ENCODE data around the gene ABCA8. TPM values are rescaled to one million over a fixed set of nuclear protein-coding genes. Genes with fewer than 3 reads are reported as not detected.

The ABCA8 gene
- total RNA-seq, 1 donor from 2014 or later = 1.5 TPM

DNA sequence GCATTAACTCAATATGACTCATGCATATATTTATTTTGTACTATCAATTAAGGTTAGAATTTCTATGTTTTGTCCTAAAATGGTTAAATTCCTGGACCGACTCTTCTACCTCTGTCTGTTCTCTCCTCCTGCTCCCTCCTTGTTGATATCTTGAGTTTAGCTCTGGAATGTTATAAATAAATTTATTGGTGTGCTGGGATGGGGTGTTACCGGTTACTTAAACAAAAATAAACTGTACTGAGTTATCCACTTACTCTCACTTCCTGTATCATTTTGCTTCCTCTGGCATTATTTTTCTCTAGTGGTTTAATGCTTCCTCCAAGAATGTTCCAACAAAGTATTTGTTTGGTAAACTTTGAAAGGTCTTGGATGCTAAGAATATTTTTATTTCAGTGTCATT lies 120.1 kb downstream of the ABCA8 start:
- Mint-ChIP-seq H3K4me3 (ENCODE audit: unreplicated experiment) (no peak overlapping the region), H3K27me3 (ENCODE audit: low read depth) (no peaks in the 10 kb centered on the region), H3K36me3 (ENCODE audit: low read depth) (no peaks in the 10 kb centered on the region), H3K27ac (ENCODE audit: unreplicated experiment) (no peak overlapping the region), H3K4me1 (ENCODE audit: low read depth) (peaks cover 4% of the 10 kb centered on the region), H3K9me3 (ENCODE audit: low read depth) (peaks cover 3% of the 10 kb centered on the region)
- TF ChIP-seq CTCF (IDR thresholded peaks at IDR 0.05) = no peak
- DNase-seq (ENCODE audit: low spot score) = no peak

DNA sequence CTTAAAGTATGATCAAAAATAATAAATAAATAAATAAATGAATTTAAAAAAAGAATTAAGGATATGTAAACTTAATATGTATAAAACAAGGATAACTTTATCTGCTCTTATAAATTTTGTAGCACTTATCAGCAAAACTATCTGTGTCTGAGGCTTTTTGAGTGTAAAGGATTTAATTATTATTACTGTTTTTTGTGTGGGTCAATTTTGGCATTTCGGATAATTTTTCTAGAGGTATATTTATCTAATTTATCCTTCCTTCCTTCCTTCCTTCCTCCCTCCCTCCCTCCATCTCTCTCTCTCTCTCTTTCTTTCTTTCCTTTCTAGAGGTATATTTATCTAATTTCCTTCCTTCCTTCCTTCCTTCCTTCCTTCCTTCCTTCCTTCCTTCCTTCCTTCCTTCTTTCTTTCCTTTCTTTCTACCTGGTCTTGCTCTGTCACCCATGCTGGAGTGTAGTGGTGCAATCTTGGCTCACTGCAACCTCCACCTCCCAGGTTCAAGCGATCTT lies 120.8 kb downstream of the ABCA8 start:
- no peak for TF ChIP-seq CTCF (IDR thresholded peaks at IDR 0.05)
- H3K27ac Mint-ChIP-seq (ENCODE audit: unreplicated experiment) = no peak overlapping the region
- DNase-seq (ENCODE audit: low spot score) = no peak
- H3K4me3 Mint-ChIP-seq (ENCODE audit: unreplicated experiment) = no peak overlapping the region
- H3K27me3 Mint-ChIP-seq (ENCODE audit: low read depth) = no peaks in the 10 kb centered on the region
- H3K9me3 Mint-ChIP-seq (ENCODE audit: low read depth) = peaks cover 3% of the 10 kb centered on the region
- peaks cover 4% of the 10 kb centered on the region for H3K4me1 Mint-ChIP-seq (ENCODE audit: low read depth)
- H3K36me3 Mint-ChIP-seq (ENCODE audit: low read depth) = no peaks in the 10 kb centered on the region

GRCh38 chr17:68832109-68832802 lies 122.9 kb downstream of the ABCA8 start:
- H3K36me3 Mint-ChIP-seq (ENCODE audit: low read depth) = no peaks in the 10 kb centered on the region
- H3K4me1 Mint-ChIP-seq (ENCODE audit: low read depth) = peaks cover 4% of the 10 kb centered on the region
- H3K27ac Mint-ChIP-seq (ENCODE audit: unreplicated experiment) = no peak overlapping the region

DNA sequence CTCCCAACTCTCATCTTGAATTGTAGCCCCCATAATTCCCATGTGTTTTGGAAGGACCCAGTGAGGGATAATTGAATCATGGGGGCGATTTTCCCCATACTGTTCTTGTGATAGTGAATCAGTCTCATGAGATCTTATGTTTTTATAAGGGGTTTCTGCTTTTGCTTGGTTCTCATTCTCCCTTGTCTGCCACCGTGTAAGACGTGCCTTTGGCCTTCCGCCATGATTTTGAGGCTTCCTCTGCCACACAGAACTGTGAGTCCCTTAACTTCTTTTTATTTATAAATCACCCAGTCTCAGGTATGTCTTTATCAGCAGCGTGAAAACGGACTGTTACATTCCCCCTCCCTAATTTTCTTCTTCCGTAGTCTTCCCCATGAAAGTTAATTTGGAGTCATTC lies 124.0 kb downstream of the ABCA8 start:
- Mint-ChIP-seq H3K27me3 (ENCODE audit: low read depth) (no peaks in the 10 kb centered on the region), H3K4me3 (ENCODE audit: unreplicated experiment) (no peak overlapping the region), H3K27ac (ENCODE audit: unreplicated experiment) (no peak overlapping the region), H3K36me3 (ENCODE audit: low read depth) (no peaks in the 10 kb centered on the region), H3K9me3 (ENCODE audit: low read depth) (peaks cover 3% of the 10 kb centered on the region), H3K4me1 (ENCODE audit: low read depth) (peaks cover 4% of the 10 kb centered on the region)
- TF ChIP-seq CTCF (IDR thresholded peaks at IDR 0.05) = no peak
- DNase-seq (ENCODE audit: low spot score) = no peak

More at GRCh38 chr17:68832109-68832802, 122.9 kb downstream of the ABCA8 start:
- DNase-seq (ENCODE audit: low spot score) = no peak
- Mint-ChIP-seq H3K9me3 (ENCODE audit: low read depth) (peaks cover 3% of the 10 kb centered on the region), H3K4me3 (ENCODE audit: unreplicated experiment) (no peak overlapping the region), H3K27me3 (ENCODE audit: low read depth) (no peaks in the 10 kb centered on the region)
- TF ChIP-seq CTCF (IDR thresholded peaks at IDR 0.05) = no peak

DNA sequence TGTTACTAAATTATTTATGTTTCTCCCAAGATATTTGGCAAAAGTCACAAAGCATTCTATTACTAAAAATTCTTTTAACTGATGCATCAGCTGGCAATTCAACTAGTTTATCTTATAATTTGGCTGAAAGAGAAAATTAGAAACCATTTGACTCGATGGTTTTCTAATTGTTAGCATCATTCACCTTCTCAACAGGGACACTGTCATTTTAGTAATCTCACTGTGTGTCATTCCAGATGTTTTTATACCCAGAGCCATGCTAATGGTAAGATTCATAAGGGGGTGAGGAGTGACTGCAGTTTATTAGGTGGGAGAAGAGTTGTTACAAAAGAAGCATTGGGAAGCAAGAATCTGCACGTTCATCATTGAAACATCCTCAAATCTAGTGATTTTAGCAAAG lies 124.9 kb downstream of the ABCA8 start:
- no peak for DNase-seq (ENCODE audit: low spot score)
- H3K9me3 Mint-ChIP-seq (ENCODE audit: low read depth) = peaks cover 3% of the 10 kb centered on the region
- peaks cover 4% of the 10 kb centered on the region for H3K4me1 Mint-ChIP-seq (ENCODE audit: low read depth)
- H3K27ac Mint-ChIP-seq (ENCODE audit: unreplicated experiment) = no peak overlapping the region
- no peaks in the 10 kb centered on the region for H3K27me3 Mint-ChIP-seq (ENCODE audit: low read depth)
- TF ChIP-seq CTCF (IDR thresholded peaks at IDR 0.05) = no peak
- H3K4me3 Mint-ChIP-seq (ENCODE audit: unreplicated experiment) = no peak overlapping the region
- H3K36me3 Mint-ChIP-seq (ENCODE audit: low read depth) = no peaks in the 10 kb centered on the region
